Peyer's patch (tissue), 4 donors: ENCODE measurements around the gene RADIL.

Experiments used
- POLR2A ChIP-seq, 2 donors: fragments of 450-650 bp; IDR thresholded peaks; one replicate each; pipeline ENCODE4 v1.5.1; 2017; ENCODE audit warnings: antibody characterized with exemption in 2 of 2, mild to moderate bottlenecking in 2 of 2, moderate library complexity in 2 of 2
- TF ChIP-seq, protein P1 (sequence below), 6 experiments: fragments of 450-650 bp in 4 of 6; fragments of 200-600 bp in 2 of 6; sonication (generic) in 1 of 6; IDR thresholded peaks; one replicate each; pipeline ENCODE4 v1.5.1; 2017 to 2019; ENCODE audit warnings: antibody characterized with exemption in 6 of 6, mild to moderate bottlenecking in 3 of 6, moderate library complexity in 1 of 6

DNA sequence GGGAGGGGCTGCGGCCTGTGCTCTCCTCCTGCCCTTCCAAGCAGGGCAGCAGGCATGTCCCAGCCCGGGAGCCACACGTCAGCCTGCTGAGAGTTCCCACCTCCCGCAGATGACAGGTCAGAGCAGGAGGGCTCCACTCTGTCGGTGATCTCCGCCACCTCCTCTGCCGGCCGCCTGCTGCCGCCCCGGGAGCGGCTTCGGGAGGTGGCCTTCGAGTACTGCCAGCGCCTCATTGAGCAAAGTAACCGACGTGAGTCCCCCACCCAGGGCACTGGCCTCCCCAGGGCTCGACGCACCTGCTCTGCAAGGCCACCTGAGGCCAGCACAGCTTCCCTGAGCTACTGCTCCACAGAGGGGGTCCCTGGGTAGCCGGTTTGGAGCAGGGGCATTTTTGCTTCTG, 98.7 kb downstream of the RADIL start:
- no peak for TF ChIP-seq POLR2A (IDR thresholded peaks at IDR 0.05)
- TF ChIP-seq, protein P1, sequence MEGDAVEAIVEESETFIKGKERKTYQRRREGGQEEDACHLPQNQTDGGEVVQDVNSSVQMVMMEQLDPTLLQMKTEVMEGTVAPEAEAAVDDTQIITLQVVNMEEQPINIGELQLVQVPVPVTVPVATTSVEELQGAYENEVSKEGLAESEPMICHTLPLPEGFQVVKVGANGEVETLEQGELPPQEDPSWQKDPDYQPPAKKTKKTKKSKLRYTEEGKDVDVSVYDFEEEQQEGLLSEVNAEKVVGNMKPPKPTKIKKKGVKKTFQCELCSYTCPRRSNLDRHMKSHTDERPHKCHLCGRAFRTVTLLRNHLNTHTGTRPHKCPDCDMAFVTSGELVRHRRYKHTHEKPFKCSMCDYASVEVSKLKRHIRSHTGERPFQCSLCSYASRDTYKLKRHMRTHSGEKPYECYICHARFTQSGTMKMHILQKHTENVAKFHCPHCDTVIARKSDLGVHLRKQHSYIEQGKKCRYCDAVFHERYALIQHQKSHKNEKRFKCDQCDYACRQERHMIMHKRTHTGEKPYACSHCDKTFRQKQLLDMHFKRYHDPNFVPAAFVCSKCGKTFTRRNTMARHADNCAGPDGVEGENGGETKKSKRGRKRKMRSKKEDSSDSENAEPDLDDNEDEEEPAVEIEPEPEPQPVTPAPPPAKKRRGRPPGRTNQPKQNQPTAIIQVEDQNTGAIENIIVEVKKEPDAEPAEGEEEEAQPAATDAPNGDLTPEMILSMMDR (IDR thresholded peaks at IDR 0.05): no peak
